ENCODE measurements around the gene ABI3.
A peak's percentile ranks its signal among the peaks of the same experiment; 100 is the strongest.
"Not testable (repeated sequence)": the region's sequence is repeated elsewhere in the genome, so short reads cannot be mapped to it uniquely, and the experiment has no call there.

ABI3 gene

DNA sequence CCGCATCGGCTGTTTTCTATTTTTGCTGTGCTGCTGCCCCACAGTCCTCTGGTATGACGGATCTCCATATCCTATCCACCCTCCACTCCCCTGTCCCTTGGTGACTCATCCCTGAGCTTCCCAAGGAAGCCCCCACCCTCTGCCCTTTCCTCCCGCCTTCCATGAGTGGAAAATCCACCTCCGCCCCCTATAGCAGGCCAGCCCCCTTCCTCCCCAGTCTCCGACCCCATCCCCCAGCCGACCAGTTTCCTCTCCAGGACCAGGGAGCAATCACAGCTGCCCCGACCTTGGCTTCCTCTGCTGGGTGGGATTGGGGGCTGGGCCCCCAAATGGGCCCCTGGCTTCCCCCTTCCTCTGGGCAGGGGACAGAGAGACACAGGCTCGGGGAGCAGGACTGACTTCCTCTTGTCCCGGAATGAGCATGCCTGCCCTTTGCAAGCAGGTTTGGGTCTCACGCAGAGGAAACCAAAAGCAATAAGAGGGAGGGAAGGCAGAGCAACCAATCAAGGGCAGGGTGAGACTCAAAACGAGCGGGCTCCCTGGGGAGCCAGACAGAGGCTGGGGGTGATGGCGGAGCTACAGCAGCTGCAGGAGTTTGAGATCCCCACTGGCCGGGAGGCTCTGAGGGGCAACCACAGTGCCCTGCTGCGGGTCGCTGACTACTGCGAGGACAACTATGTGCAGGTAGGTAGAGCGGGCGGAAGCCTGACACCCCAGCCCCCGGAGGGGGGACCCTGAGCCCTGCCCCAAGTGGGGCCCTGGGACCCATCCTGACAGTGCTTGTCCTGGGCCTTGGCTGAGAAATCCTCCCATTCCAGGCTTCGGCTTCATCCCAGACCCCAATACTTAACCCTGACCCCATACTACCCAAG, at the start of gene ABI3, which contains the start of gene GNGT2:
ABI3 (plus strand) TSS at position 550 of the 872 bp plus-strand sequence; CDS start at position 568, 18 bp downstream.
GNGT2 (minus strand) TSS at position 417 of the 872 bp plus-strand sequence. CDS start 3,152 bp downstream, outside the sequence.
- no peaks in the 10 kb centered on the region for H3K27me3 ChIP-seq (ENCODE audit: control insufficient read depth, insufficient read depth, low read length)
- H3K9ac ChIP-seq (ENCODE audit: low read length) = peak within 1 kb of the TSS; percentile 24
- no peaks in the 10 kb centered on the region for H3K4me1 ChIP-seq (ENCODE audit: control insufficient read depth, insufficient read depth, low read length)
- peak within 1 kb of the TSS; percentile 53 for H3K4me3 ChIP-seq (ENCODE audit: low read length)
- no peaks in the 10 kb centered on the region for H3K36me3 ChIP-seq (ENCODE audit: control insufficient read depth, insufficient read depth, low read length)
- peak within 1 kb of the TSS; percentile 30 for H3K27ac ChIP-seq (ENCODE audit: low read depth, low read length)

DNA sequence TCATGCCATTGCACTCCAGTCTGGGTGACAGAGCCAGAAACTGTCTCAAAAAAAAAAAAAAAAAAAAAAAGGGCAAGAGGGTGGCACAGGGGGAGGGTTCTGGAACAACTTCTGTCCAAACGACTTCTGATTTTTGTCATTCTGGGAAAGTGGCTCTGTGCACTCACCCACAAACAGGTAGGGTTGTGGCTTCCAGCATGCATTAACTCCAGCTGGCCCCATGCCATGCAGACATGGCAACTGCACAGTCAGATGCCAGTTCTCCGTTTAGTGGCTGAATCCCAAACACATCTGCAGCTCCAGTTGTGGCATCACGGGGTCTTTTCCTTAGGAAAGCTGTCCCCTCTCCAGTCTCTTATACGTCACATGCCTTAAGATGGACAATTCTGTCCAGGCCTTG, 47.6 kb upstream of the ABI3 start:
- Histone ChIP-seq H3K9ac (ENCODE audit: low read length) (no peak overlapping the region), H3K36me3 (ENCODE audit: control insufficient read depth, insufficient read depth, low read length) (no peaks in the 10 kb centered on the region), H3K27me3 (ENCODE audit: control insufficient read depth, insufficient read depth, low read length) (no peaks in the 10 kb centered on the region), H3K4me3 (ENCODE audit: low read length) (no peak overlapping the region), H3K4me1 (ENCODE audit: control insufficient read depth, insufficient read depth, low read length) (no peaks in the 10 kb centered on the region), H3K27ac (ENCODE audit: low read depth, low read length) (no peak overlapping the region)

DNA sequence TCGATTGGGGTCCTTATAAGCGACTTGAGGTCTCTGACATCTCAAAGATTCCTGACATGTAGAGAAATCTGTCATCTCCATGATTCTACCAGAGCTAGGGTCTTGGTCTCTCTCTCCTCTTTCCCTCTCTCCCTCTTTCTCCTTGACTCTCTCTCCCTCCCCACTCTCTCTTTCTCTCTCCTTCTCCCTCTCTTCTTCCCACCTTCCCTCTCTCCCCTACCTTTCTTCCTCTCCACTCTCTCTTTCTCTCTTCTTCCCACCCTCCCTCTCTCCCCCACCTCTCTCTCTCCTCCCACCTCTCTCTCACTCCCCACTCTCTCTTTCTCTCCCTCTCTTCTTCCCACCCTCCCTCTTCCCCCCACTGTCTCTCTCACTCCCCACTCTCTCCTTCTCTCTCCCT, 45.4 kb upstream of the ABI3 start:
- Histone ChIP-seq H3K27me3 (ENCODE audit: control insufficient read depth, insufficient read depth, low read length) (no peaks in the 10 kb centered on the region), H3K4me3 (ENCODE audit: low read length) (no peak overlapping the region), H3K27ac (ENCODE audit: low read depth, low read length) (no peak overlapping the region), H3K36me3 (ENCODE audit: control insufficient read depth, insufficient read depth, low read length) (no peaks in the 10 kb centered on the region), H3K9ac (ENCODE audit: low read length) (no peak overlapping the region), H3K4me1 (ENCODE audit: control insufficient read depth, insufficient read depth, low read length) (no peaks in the 10 kb centered on the region)

GRCh38 chr17:49168706-49169105, 41.8 kb upstream of the ABI3 start:
- no peak overlapping the region for H3K27ac ChIP-seq (ENCODE audit: low read depth, low read length)
- no peaks in the 10 kb centered on the region for H3K4me1 ChIP-seq (ENCODE audit: control insufficient read depth, insufficient read depth, low read length)
- H3K4me3 ChIP-seq (ENCODE audit: low read length) = no peak overlapping the region
- H3K27me3 ChIP-seq (ENCODE audit: control insufficient read depth, insufficient read depth, low read length) = no peaks in the 10 kb centered on the region
- H3K36me3 ChIP-seq (ENCODE audit: control insufficient read depth, insufficient read depth, low read length) = no peaks in the 10 kb centered on the region
- H3K9ac ChIP-seq (ENCODE audit: low read length) = no peak overlapping the region

GRCh38 chr17:49170216-49170615, 40.3 kb upstream of the ABI3 start:
- Histone ChIP-seq H3K27ac (ENCODE audit: low read depth, low read length) (no peak overlapping the region), H3K27me3 (ENCODE audit: control insufficient read depth, insufficient read depth, low read length) (no peaks in the 10 kb centered on the region), H3K36me3 (ENCODE audit: control insufficient read depth, insufficient read depth, low read length) (no peaks in the 10 kb centered on the region), H3K4me1 (ENCODE audit: control insufficient read depth, insufficient read depth, low read length) (no peaks in the 10 kb centered on the region), H3K4me3 (ENCODE audit: low read length) (no peak overlapping the region), H3K9ac (ENCODE audit: low read length) (no peak overlapping the region)

DNA sequence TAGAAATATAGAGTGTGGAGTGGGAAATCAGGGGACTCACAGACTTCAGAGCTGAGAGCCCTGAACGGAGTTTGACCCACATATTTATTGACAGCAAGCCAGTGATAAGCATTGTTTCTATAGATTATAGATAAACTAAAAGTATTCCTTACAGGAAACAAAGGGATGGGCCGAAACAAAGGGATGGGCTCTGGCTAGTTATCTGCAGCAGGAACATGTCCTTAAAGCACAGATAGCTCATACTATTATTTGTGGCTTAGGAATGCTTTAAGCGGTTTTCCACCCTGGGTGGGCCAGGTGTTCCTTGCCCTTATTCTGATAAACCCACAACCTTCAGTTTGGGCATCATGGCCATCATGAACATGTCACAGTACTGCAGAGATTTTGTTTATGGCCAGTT, 39.8 kb upstream of the ABI3 start:
- H3K27me3 ChIP-seq (ENCODE audit: control insufficient read depth, insufficient read depth, low read length); H3K9ac ChIP-seq (ENCODE audit: low read length); H3K36me3 ChIP-seq (ENCODE audit: control insufficient read depth, insufficient read depth, low read length); H3K4me3 ChIP-seq (ENCODE audit: low read length); H3K27ac ChIP-seq (ENCODE audit: low read depth, low read length); H3K4me1 ChIP-seq (ENCODE audit: control insufficient read depth, insufficient read depth, low read length): not testable (repeated sequence)

DNA sequence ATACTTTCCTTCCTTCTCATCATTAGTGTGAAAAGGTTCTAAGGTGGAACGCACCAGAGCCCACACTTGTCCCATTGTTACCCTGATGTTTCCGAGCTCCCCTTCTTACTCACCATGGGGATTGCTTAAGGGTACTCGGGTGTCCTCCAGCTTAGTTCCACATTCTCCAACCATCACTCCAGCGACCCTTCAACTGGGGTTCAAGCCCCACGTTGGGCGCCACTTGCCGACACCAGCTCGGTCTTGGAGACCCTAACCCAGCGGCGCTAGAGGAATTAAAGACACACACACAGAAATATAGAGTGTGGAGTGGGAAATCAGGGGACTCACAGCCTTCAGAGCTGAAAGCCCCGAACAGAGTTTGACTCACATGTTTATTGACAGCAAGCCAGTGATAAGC, 34.5 kb upstream of the ABI3 start:
- not testable (repeated sequence) for H3K4me1 ChIP-seq (ENCODE audit: control insufficient read depth, insufficient read depth, low read length); H3K36me3 ChIP-seq (ENCODE audit: control insufficient read depth, insufficient read depth, low read length); H3K9ac ChIP-seq (ENCODE audit: low read length); H3K4me3 ChIP-seq (ENCODE audit: low read length); H3K27me3 ChIP-seq (ENCODE audit: control insufficient read depth, insufficient read depth, low read length); H3K27ac ChIP-seq (ENCODE audit: low read depth, low read length)

- Histone ChIP-seq H3K27me3 (ENCODE audit: control insufficient read depth, insufficient read depth, low read length) (no peaks in the 10 kb centered on the region), H3K9ac (ENCODE audit: low read length) (no peak overlapping the region), H3K4me3 (ENCODE audit: low read length) (no peak overlapping the region), H3K27ac (ENCODE audit: low read depth, low read length) (no peak overlapping the region), H3K36me3 (ENCODE audit: control insufficient read depth, insufficient read depth, low read length) (no peaks in the 10 kb centered on the region), H3K4me1 (ENCODE audit: control insufficient read depth, insufficient read depth, low read length) (no peaks in the 10 kb centered on the region)
Measured at GRCh38 chr17:49180303-49180702, 30.2 kb upstream of the ABI3 start.

DNA sequence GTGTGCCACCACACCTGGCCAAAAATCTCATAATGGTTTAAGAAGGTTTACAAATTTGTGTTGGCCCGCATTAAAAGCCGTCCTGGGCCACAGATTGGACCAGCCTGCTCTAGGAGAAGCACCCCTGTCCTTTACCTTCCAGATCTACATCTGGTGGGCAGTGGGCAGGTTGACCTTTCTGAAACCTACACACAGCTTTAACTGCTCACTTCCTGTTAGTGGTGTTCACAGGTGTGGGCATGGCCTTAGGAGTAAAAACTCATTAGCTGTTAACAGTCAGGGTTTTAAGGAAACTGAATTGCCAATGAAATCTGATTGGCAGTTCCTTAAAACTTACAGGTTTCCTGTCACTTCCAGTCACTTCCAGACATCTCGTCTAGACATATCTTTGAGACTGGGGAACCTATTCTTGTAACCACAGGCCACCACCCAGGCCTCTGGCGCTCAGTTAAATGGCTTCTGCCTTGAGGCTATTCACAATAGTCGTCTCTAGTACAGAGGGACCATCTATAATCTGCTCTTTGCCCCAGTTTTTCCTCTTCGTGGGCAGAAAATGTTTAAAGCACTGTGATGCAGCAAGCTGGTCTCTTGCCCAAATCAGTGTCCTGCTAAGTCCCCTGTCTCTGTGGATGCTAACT, 29.4 kb upstream of the ABI3 start:
- H3K4me1 ChIP-seq (ENCODE audit: control insufficient read depth, insufficient read depth, low read length) = no peaks in the 10 kb centered on the region
- H3K27me3 ChIP-seq (ENCODE audit: control insufficient read depth, insufficient read depth, low read length) = no peaks in the 10 kb centered on the region
- H3K27ac ChIP-seq (ENCODE audit: low read depth, low read length) = no peak overlapping the region
- H3K9ac ChIP-seq (ENCODE audit: low read length) = no peak overlapping the region
- H3K36me3 ChIP-seq (ENCODE audit: control insufficient read depth, insufficient read depth, low read length) = no peaks in the 10 kb centered on the region
- H3K4me3 ChIP-seq (ENCODE audit: low read length) = no peak overlapping the region

GRCh38 chr17:49183341-49183740, 27.2 kb upstream of the ABI3 start:
- H3K4me1 ChIP-seq (ENCODE audit: control insufficient read depth, insufficient read depth, low read length) = no peaks in the 10 kb centered on the region
- H3K9ac ChIP-seq (ENCODE audit: low read length) = no peak overlapping the region
- H3K27ac ChIP-seq (ENCODE audit: low read depth, low read length) = no peak overlapping the region
- no peaks in the 10 kb centered on the region for H3K36me3 ChIP-seq (ENCODE audit: control insufficient read depth, insufficient read depth, low read length)
- no peak overlapping the region for H3K4me3 ChIP-seq (ENCODE audit: low read length)
- H3K27me3 ChIP-seq (ENCODE audit: control insufficient read depth, insufficient read depth, low read length) = no peaks in the 10 kb centered on the region

- Histone ChIP-seq H3K36me3 (ENCODE audit: control insufficient read depth, insufficient read depth, low read length) (no peaks in the 10 kb centered on the region), H3K27me3 (ENCODE audit: control insufficient read depth, insufficient read depth, low read length) (no peaks in the 10 kb centered on the region)
Measured at GRCh38 chr17:49183801-49184200, 26.7 kb upstream of the ABI3 start.

GRCh38 chr17:49184522-49184921, 26.0 kb upstream of the ABI3 start:
- H3K27ac ChIP-seq (ENCODE audit: low read depth, low read length); H3K4me3 ChIP-seq (ENCODE audit: low read length); H3K4me1 ChIP-seq (ENCODE audit: control insufficient read depth, insufficient read depth, low read length); H3K36me3 ChIP-seq (ENCODE audit: control insufficient read depth, insufficient read depth, low read length); H3K27me3 ChIP-seq (ENCODE audit: control insufficient read depth, insufficient read depth, low read length); H3K9ac ChIP-seq (ENCODE audit: low read length): not testable (repeated sequence)

More at GRCh38 chr17:49183801-49184200, 26.7 kb upstream of the ABI3 start:
- H3K9ac ChIP-seq (ENCODE audit: low read length) = no peak overlapping the region
- H3K4me3 ChIP-seq (ENCODE audit: low read length) = no peak overlapping the region
- H3K27ac ChIP-seq (ENCODE audit: low read depth, low read length) = no peak overlapping the region
- no peaks in the 10 kb centered on the region for H3K4me1 ChIP-seq (ENCODE audit: control insufficient read depth, insufficient read depth, low read length)

- H3K27ac ChIP-seq (ENCODE audit: low read depth, low read length); H3K9ac ChIP-seq (ENCODE audit: low read length); H3K4me1 ChIP-seq (ENCODE audit: control insufficient read depth, insufficient read depth, low read length); H3K36me3 ChIP-seq (ENCODE audit: control insufficient read depth, insufficient read depth, low read length); H3K4me3 ChIP-seq (ENCODE audit: low read length); H3K27me3 ChIP-seq (ENCODE audit: control insufficient read depth, insufficient read depth, low read length): not testable (repeated sequence)
Measured at GRCh38 chr17:49185381-49185780, 25.1 kb upstream of the ABI3 start.
